A673 (cell line): ENCODE measurements around the gene PIP4K2A. TPM values are rescaled to one million over a fixed set of nuclear protein-coding genes. Genes with fewer than 3 reads are reported as not detected.

Experiments used
- BruUV-seq: library from RNA; stranded (reverse); fragments of 400-500 nt; replicated peaks from 2 replicates; lab custom pipeline; 2021; lab: Mats Ljungman, UMichigan
- CTCF ChIA-PET: fragments of 300-600 bp; sonication (Branson Sonifier 250); formaldehyde crosslinking; loops from one replicate; lab custom pipeline; 2022; ENCODE audit warnings: antibody characterized with exemption; lab: Charles Lee
- POLR2A ChIA-PET: fragments of 300-600 bp; sonication (Branson Sonifier 250); formaldehyde crosslinking; loops from one replicate; lab custom pipeline; 2022; ENCODE audit warnings: antibody characterized with exemption; ENCODE audit not compliant: low non-redundant PET; lab: Charles Lee
- DNase-seq: peaks from one replicate; pipeline ENCODE4 v3.0.0-alpha.2; 2015; ENCODE audit warnings: low spot score
- H3K27ac ChIP-seq: fragments of 200-600 bp; sonication (generic); 2 replicates; pipeline ENCODE4 v1.5.1; 2016; ENCODE audit warnings: mixed run types, low read depth, mild to moderate bottlenecking, mixed read lengths, antibody characterized with exemption, low read length; ENCODE audit not compliant: poor library complexity, severe bottlenecking
- H3K27me3 ChIP-seq: fragments of 200-600 bp; sonication (generic); replicated peaks from 2 replicates; pipeline ENCODE4 v1.6.1; 2017; ENCODE audit warnings: mixed run types, low read depth, mild to moderate bottlenecking, mixed read lengths, antibody characterized with exemption, low read length; ENCODE audit not compliant: insufficient read depth, poor library complexity
- H3K36me3 ChIP-seq: fragments of 200-600 bp; sonication (generic); 2 replicates; pipeline ENCODE4 v1.6.1; 2016; ENCODE audit warnings: mixed run types, mild to moderate bottlenecking, mixed read lengths, antibody characterized with exemption, low read length; ENCODE audit not compliant: insufficient read depth, poor library complexity, severe bottlenecking
- H3K4me1 ChIP-seq: fragments of 200-600 bp; sonication (generic); 2 replicates; pipeline ENCODE4 v1.6.1; 2017; ENCODE audit warnings: mixed run types, mild to moderate bottlenecking, mixed read lengths, antibody characterized with exemption, low read length; ENCODE audit not compliant: insufficient read depth, poor library complexity, severe bottlenecking
- H3K4me3 ChIP-seq: fragments of 200-600 bp; sonication (generic); 2 replicates; pipeline ENCODE4 v1.5.1; 2016; ENCODE audit warnings: low read depth, mixed run types, mild to moderate bottlenecking, mixed read lengths, low read length; ENCODE audit not compliant: poor library complexity, severe bottlenecking
- H3K9me3 ChIP-seq: fragments of 200-600 bp; sonication (generic); 2 replicates; pipeline ENCODE4 v1.6.1; 2016; ENCODE audit warnings: mixed run types, low read depth, mild to moderate bottlenecking, mixed read lengths, antibody characterized with exemption, low read length; ENCODE audit not compliant: poor library complexity, severe bottlenecking
- CTCF ChIP-seq: fragments of 300-800, 200-600 bp; sonication (generic); conservative IDR thresholded peaks from 2 replicates; pipeline ENCODE4 v1.5.1; 2017; ENCODE audit warnings: low read depth, mild to moderate bottlenecking, antibody characterized with exemption, low read length, moderate library complexity, mixed read lengths
- EZH2 ChIP-seq: fragments of 200-600 bp; sonication (generic); IDR thresholded peaks from 2 replicates; pipeline ENCODE4 v1.6.1; 2017; ENCODE audit warnings: borderline replicate concordance, low read depth, mild to moderate bottlenecking, mixed read lengths, antibody characterized with exemption, low read length; ENCODE audit not compliant: poor library complexity, severe bottlenecking
- intact Hi-C: fragments of 100-400 bp; cut with micrococcal nuclease; formaldehyde crosslinking; loops from one replicate; pipeline ENCODE4 v1.10.0; 2022; ENCODE audit not compliant: unreplicated experiment
- total RNA-seq: library from RNA; stranded (reverse); gene quantifications from 2 replicates; pipeline ENCODE4 v1.2.3, GENCODE V29; 2021

Gene PIP4K2A
- total RNA-seq, 1 experiment from 2014 or later: 19.8 TPM

DNA sequence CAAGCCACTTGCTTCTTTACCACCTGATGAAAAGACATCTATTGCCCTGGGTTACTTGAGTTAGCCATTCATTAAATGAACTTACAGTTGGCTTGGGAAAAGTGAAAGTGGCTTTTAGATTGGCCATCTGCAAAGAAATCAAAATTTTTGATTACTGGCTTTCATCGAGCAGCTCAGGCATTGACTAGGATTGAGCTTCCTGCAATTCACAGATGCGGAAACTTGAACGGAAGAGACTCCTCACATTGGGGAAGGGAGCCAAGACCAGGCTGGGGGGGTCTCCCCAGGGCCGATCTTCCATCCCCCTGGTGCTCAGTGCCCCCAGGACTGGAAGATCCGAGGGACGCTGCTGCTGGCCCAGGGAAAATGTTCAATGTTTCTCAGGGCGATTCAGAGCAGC is 145.4 kb downstream of the PIP4K2A start:
- POLR2A ChIA-PET: no interaction called here
- Histone ChIP-seq H3K27ac (no peak overlapping the region), H3K9me3 (no peaks in the 10 kb centered on the region), H3K27me3 (no peaks in the 10 kb centered on the region), H3K4me3 (no peak overlapping the region), H3K4me1 (no peaks in the 10 kb centered on the region), H3K36me3 (no peaks in the 10 kb centered on the region)
- CTCF ChIA-PET: no interaction called here
- intact Hi-C loops: loop anchor here (10.0 kb wide), 1 partner anchor 564 kb away; the partner anchor contains the start of gene DNAJC1
- DNase-seq: no peak
- TF ChIP-seq EZH2 (no peak), CTCF (no peak)
- BruUV-seq: no TSS peak

DNA sequence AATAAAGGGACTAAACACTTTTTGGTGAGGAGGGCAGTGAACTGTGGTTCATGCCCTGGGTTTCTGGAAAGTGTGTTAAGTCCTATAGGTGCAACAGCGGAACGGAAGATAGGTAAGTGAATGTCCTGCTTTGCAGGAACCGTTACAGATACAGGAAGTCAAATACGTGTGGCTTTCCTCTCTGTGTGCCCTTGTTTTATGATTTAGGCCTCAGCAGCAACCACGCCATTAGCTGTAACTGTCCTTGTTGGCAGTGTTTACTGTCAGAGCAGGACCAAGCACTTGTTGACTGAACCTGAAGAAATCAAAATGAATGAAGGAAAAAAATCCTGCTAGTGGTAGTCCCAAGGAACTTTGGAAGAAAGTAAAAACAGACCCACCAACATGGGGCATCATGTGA is 150.3 kb downstream of the PIP4K2A start:
- CTCF ChIA-PET: no interaction called here
- Histone ChIP-seq H3K27ac (no peak overlapping the region), H3K27me3 (no peaks in the 10 kb centered on the region), H3K36me3 (no peaks in the 10 kb centered on the region), H3K4me1 (peaks cover 25% of the 10 kb centered on the region), H3K9me3 (no peaks in the 10 kb centered on the region), H3K4me3 (no peak overlapping the region)
- intact Hi-C loops: loop anchor here (10.0 kb wide), 1 partner anchor 559 kb away; the partner anchor contains the start of gene DNAJC1
- BruUV-seq: no TSS peak
- TF ChIP-seq CTCF (no peak), EZH2 (no peak)
- DNase-seq: no peak
- POLR2A ChIA-PET: no interaction called here

GRCh38 chr10:22561909-22562308 is 152.5 kb downstream of the PIP4K2A start:
- ChIA-PET POLR2A (no interaction called here), CTCF (no interaction called here)
- Histone ChIP-seq H3K36me3 (no peaks in the 10 kb centered on the region), H3K9me3 (no peaks in the 10 kb centered on the region), H3K4me3 (no peak overlapping the region), H3K27ac (no peak overlapping the region), H3K27me3 (no peaks in the 10 kb centered on the region), H3K4me1 (peaks cover 25% of the 10 kb centered on the region)
- intact Hi-C loops: loop anchor here (10.0 kb wide), 1 partner anchor 557 kb away; the partner anchor contains the start of gene DNAJC1
- TF ChIP-seq CTCF (no peak), EZH2 (no peak)
- no peak for DNase-seq
- no TSS peak for BruUV-seq
